Measurements from ENCODE around the gene CCL2. TPM values are rescaled to one million over a fixed set of nuclear protein-coding genes. Genes with fewer than 3 reads are reported as not detected.

The CCL2 gene
- total RNA-seq, 2 experiments from 2014 or later = 6.9 to 9.4 TPM

- peaks cover 25% of the 10 kb centered on the region for H3K27me3 Mint-ChIP-seq
- DNase-seq (no peak), ATAC-seq (ENCODE audit: low read depth) (no peak)
- no peaks in the 10 kb centered on the region for H3K9me3 Mint-ChIP-seq
- no peaks in the 10 kb centered on the region for H3K36me3 Mint-ChIP-seq
- no peak overlapping the region for H3K27ac Mint-ChIP-seq
- POLR2A ChIA-PET = no interaction called here
- H3K4me1 Mint-ChIP-seq = peaks cover 6% of the 10 kb centered on the region
- no peak overlapping the region for H3K4me3 Mint-ChIP-seq
These were observed 5.8 kb downstream of the CCL2 start for GRCh38 chr17:34260861-34261260.

GRCh38 chr17:34261568-34262337 is 6.7 kb downstream of the CCL2 start:
- ATAC-seq (ENCODE audit: low read depth) = no peak
- Mint-ChIP-seq H3K4me1 (peaks cover 6% of the 10 kb centered on the region), H3K36me3 (no peaks in the 10 kb centered on the region), H3K4me3 (no peak overlapping the region), H3K27ac (no peak overlapping the region), H3K27me3 (peaks cover 30% of the 10 kb centered on the region), H3K9me3 (no peaks in the 10 kb centered on the region)
- DNase-seq = no peak
- POLR2A ChIA-PET = no interaction called here

GRCh38 chr17:34265711-34266110 is 10.6 kb downstream of the CCL2 start:
- no peak for DNase-seq
- POLR2A ChIA-PET = no interaction called here
- no peak overlapping the region for H3K4me3 Mint-ChIP-seq
- peaks cover 4% of the 10 kb centered on the region for H3K4me1 Mint-ChIP-seq
- peaks cover 44% of the 10 kb centered on the region for H3K27me3 Mint-ChIP-seq
- H3K36me3 Mint-ChIP-seq = no peaks in the 10 kb centered on the region
- no peaks in the 10 kb centered on the region for H3K9me3 Mint-ChIP-seq
- ATAC-seq (ENCODE audit: low read depth) = no peak
- H3K27ac Mint-ChIP-seq = no peak overlapping the region

- peaks cover 43% of the 10 kb centered on the region for H3K27me3 Mint-ChIP-seq
- H3K4me1 Mint-ChIP-seq = no peaks in the 10 kb centered on the region
- H3K27ac Mint-ChIP-seq = no peak within 1 kb of the TSS
- no peak for DNase-seq
- ATAC-seq (ENCODE audit: low read depth) = no peak
- H3K9me3 Mint-ChIP-seq = no peaks in the 10 kb centered on the region
- H3K4me3 Mint-ChIP-seq = no peak within 1 kb of the TSS
- no peaks in the 10 kb centered on the region for H3K36me3 Mint-ChIP-seq
- POLR2A ChIA-PET = no interaction called here
These were observed 14.9 kb downstream of the CCL2 start, which contains the start of gene CCL7 for GRCh38 chr17:34269969-34270368. Gene CCL7, plus strand, starts transcription at chr17:34270221. Its CDS starts 70 bp downstream, at chr17:34270291.

- POLR2A ChIA-PET = no interaction called here
- Mint-ChIP-seq H3K27me3 (peaks cover 26% of the 10 kb centered on the region), H3K4me1 (no peaks in the 10 kb centered on the region), H3K4me3 (no peak overlapping the region), H3K9me3 (no peaks in the 10 kb centered on the region), H3K36me3 (no peaks in the 10 kb centered on the region), H3K27ac (no peak overlapping the region)
- DNase-seq = no peak
- no peak for ATAC-seq (ENCODE audit: low read depth)
These were observed 20.8 kb downstream of the CCL2 start for GRCh38 chr17:34275881-34276280.

- Mint-ChIP-seq H3K36me3 (no peaks in the 10 kb centered on the region), H3K4me1 (no peaks in the 10 kb centered on the region), H3K27ac (no peak overlapping the region), H3K9me3 (no peaks in the 10 kb centered on the region), H3K27me3 (peaks cover 35% of the 10 kb centered on the region), H3K4me3 (no peak overlapping the region)
- POLR2A ChIA-PET = no interaction called here
- DNase-seq (no peak), ATAC-seq (ENCODE audit: low read depth) (no peak)
These were observed 21.7 kb downstream of the CCL2 start for GRCh38 chr17:34276826-34277225.

DNA sequence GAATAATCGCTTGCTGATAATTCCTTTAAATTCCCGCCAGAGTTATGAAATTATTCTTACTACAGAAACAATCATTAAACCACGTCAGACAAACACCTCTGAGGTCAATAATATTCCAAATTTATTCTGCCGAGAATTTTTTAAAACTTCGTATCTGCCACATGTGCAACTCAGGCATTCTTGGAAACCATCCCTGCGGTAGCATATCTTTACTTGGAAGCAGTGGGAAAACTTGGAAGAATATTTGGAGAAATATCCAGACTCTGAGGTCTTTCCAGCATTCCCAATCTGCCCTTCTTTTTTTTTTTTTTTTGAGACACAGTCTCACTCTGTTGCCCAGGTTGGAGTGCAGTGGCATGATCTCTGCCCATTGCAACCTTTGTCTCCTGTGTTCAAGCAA is 28.5 kb downstream of the CCL2 start:
- Mint-ChIP-seq H3K4me3 (no peak overlapping the region), H3K4me1 (no peaks in the 10 kb centered on the region)

GRCh38 chr17:34285286-34285792 is 30.3 kb downstream of the CCL2 start, which contains the start of gene CCL11:
Gene CCL11, plus strand, starts transcription at chr17:34285742. Its CDS starts 67 bp downstream, at chr17:34285809.
- Mint-ChIP-seq H3K27me3 (peaks cover 17% of the 10 kb centered on the region), H3K4me3 (no peak within 1 kb of the TSS), H3K27ac (no peak within 1 kb of the TSS), H3K36me3 (no peaks in the 10 kb centered on the region), H3K9me3 (no peaks in the 10 kb centered on the region), H3K4me1 (no peaks in the 10 kb centered on the region)
- ATAC-seq (ENCODE audit: low read depth) = no peak
- DNase-seq = no peak
- POLR2A ChIA-PET = no interaction called here

More for the DNA sequence above, 28.5 kb downstream of the CCL2 start:
- no peaks in the 10 kb centered on the region for H3K9me3 Mint-ChIP-seq
- H3K27ac Mint-ChIP-seq = no peak overlapping the region
- H3K27me3 Mint-ChIP-seq = peaks cover 28% of the 10 kb centered on the region
- no peak for DNase-seq
- no peak for ATAC-seq (ENCODE audit: low read depth)
- POLR2A ChIA-PET = no interaction called here
- no peaks in the 10 kb centered on the region for H3K36me3 Mint-ChIP-seq

- Mint-ChIP-seq H3K27ac (no peak overlapping the region), H3K36me3 (no peaks in the 10 kb centered on the region), H3K4me1 (no peaks in the 10 kb centered on the region), H3K27me3 (peaks cover 7% of the 10 kb centered on the region), H3K9me3 (no peaks in the 10 kb centered on the region), H3K4me3 (no peak overlapping the region)
- DNase-seq (no peak), ATAC-seq (ENCODE audit: low read depth) (no peak)
- POLR2A ChIA-PET = no interaction called here
These were observed 32.8 kb downstream of the CCL2 start for GRCh38 chr17:34287875-34288274.

DNA sequence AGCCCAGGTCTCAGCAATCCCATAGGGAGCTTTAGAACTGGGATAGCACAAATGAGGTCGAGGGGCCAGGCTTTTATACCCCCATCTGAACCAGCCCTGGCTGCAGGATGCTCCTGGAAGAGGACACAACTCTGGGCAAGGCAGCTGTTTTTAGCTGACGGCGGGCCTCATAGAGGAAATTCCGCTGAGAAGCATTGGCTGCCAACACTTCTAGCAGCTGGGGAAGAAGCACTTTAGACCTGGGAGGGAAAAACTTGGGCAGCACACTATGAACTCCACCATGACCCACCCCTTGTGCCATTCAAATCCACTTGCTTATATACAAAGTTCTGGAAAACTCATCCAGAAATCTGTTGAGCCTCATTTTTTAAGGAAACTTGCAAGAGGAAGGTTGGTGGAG is 35.5 kb downstream of the CCL2 start:
- Mint-ChIP-seq H3K4me3 (no peak overlapping the region), H3K27ac (no peak overlapping the region), H3K9me3 (no peaks in the 10 kb centered on the region), H3K4me1 (no peaks in the 10 kb centered on the region), H3K27me3 (peaks cover 4% of the 10 kb centered on the region), H3K36me3 (no peaks in the 10 kb centered on the region)
- POLR2A ChIA-PET = no interaction called here
- ATAC-seq (ENCODE audit: low read depth) = no peak
- no peak for DNase-seq

- H3K4me3 Mint-ChIP-seq = no peak overlapping the region
- no peak for DNase-seq
- H3K9me3 Mint-ChIP-seq = no peaks in the 10 kb centered on the region
- no peaks in the 10 kb centered on the region for H3K36me3 Mint-ChIP-seq
- no peaks in the 10 kb centered on the region for H3K4me1 Mint-ChIP-seq
- H3K27ac Mint-ChIP-seq = no peak overlapping the region
- POLR2A ChIA-PET = no interaction called here
- H3K27me3 Mint-ChIP-seq = peaks cover 2% of the 10 kb centered on the region
- ATAC-seq (ENCODE audit: low read depth) = no peak
These were observed 36.8 kb downstream of the CCL2 start for GRCh38 chr17:34291721-34292348.

- DNase-seq (no peak), ATAC-seq (ENCODE audit: low read depth) (no peak)
- POLR2A ChIA-PET = no interaction called here
- no peak overlapping the region for H3K27ac Mint-ChIP-seq
- H3K4me1 Mint-ChIP-seq = peaks cover 4% of the 10 kb centered on the region
- H3K4me3 Mint-ChIP-seq = no peak overlapping the region
- H3K9me3 Mint-ChIP-seq = no peaks in the 10 kb centered on the region
- H3K36me3 Mint-ChIP-seq = no peaks in the 10 kb centered on the region
- H3K27me3 Mint-ChIP-seq = peaks cover 6% of the 10 kb centered on the region
These were observed 43.9 kb downstream of the CCL2 start for GRCh38 chr17:34299027-34299426.

DNA sequence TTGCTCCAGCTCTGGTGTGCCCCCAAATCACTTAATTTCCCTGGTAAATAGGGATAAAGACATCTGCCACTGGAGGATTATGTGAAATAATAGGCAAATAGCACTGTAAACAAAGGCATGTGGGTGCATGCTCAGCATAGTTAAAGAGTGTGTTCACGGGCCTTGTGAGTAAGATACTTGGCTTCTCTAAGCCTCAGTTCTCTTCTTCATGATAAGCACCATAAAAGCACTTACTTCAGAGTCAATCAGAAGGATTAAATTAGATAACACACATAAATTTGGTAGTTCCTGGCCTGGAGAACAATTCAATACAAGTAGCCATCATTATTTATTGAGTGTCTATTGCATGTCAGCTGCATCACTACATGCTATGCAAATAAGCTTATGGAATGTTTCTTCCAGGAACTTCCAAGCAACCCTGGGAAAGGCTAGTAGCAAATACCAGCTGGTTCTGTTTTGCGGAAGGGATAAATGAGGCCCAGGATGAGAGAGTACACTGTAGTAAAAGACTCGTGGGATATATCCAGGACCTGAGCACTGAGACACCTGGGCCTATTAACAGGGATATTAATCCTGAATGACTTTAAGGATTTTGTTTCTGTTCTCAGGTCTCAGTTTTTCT is 45.0 kb downstream of the CCL2 start:
- H3K4me3 Mint-ChIP-seq = no peak overlapping the region

More for the DNA sequence above, 45.0 kb downstream of the CCL2 start:
- DNase-seq = no peak
- Mint-ChIP-seq H3K27ac (no peak overlapping the region), H3K9me3 (no peaks in the 10 kb centered on the region), H3K36me3 (no peaks in the 10 kb centered on the region), H3K4me1 (peaks cover 4% of the 10 kb centered on the region), H3K27me3 (peaks cover 6% of the 10 kb centered on the region)
- no peak for ATAC-seq (ENCODE audit: low read depth)
- POLR2A ChIA-PET = no interaction called here

Measured in activated naive CD8-positive, alpha-beta T cell treated with anti-CD3 and anti-CD28 coated beads, Interleukin-2, amount 10 ng/mL, durations not matched to agents 7 days and 5 days (primary cell).